DLD1 (cell line): ENCODE data around the gene RBM44.

Experiments used
- in situ Hi-C: cut with HindIII; loops from 2 replicates; pipeline ENCODE4 v1.10.0; 2017; ENCODE audit warnings: low sequenced_read_pairs

The RBM44 gene

GRCh38 chr2:237882510-237883481 lies 84.2 kb downstream of the RBM44 start:
- in situ Hi-C loops: no loop called here

- in situ Hi-C loops: no loop called here
These were observed 85.4 kb downstream of the RBM44 start for GRCh38 chr2:237883951-237884446.

DNA sequence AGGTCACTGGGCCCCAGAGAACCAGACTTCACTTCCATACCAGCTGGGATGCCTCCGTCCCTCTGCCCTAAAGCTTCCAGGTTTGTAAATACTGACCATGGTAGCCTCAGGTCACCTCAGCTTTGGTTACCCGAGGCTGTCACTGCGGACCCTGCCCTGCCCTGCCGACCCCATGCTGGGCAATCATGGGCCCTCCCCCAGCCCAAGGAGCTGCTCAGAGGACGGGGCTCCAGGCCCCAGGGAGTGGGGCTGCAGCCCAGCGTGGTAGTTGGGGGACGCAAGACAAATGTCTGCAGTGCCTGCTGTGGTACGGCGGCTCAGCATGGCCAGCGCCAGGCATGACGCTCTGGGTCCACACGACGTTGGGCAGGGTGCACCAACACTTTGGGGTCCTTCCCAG lies 86.1 kb downstream of the RBM44 start:
- in situ Hi-C loops: no loop called here

GRCh38 chr2:237885111-237885930 lies 86.7 kb downstream of the RBM44 start:
- in situ Hi-C loops: no loop called here

DNA sequence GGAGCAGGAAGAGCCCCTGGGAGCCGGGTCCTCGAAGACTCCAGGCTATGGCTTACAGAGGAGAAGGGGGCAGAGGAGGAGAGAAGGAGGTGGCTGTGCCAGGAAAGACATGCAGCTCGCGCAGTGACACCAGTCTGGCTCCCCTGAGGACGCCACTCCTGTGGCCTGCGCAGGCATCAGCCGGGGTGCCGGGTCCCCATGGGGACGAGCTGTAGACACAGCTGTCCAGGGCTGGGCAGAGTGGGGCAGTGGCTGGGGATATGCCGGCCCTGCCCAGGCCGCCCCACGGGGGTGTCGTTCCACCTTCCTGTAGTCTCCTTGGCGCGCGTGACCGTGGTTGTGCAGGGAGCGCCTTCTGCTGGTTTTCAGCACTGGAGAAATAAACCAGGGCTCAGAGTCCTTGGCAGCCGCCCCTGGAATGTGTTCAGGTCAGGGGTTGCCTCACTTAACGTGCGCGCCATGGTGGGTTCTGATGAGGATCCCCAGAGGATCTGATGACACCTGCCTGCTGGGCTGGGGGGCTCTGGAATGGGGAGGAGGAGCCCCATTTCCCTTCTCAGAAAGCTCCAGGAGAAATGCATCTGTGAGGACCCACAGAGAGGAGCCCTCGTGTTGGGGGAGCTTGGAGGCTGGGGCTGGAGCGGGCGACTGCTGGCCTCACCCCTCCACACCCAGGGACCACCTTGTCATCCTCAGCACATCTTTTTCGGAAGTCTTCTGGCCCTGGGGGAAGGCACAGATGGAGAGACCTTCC lies 87.5 kb downstream of the RBM44 start:
- in situ Hi-C loops: no loop called here

DNA sequence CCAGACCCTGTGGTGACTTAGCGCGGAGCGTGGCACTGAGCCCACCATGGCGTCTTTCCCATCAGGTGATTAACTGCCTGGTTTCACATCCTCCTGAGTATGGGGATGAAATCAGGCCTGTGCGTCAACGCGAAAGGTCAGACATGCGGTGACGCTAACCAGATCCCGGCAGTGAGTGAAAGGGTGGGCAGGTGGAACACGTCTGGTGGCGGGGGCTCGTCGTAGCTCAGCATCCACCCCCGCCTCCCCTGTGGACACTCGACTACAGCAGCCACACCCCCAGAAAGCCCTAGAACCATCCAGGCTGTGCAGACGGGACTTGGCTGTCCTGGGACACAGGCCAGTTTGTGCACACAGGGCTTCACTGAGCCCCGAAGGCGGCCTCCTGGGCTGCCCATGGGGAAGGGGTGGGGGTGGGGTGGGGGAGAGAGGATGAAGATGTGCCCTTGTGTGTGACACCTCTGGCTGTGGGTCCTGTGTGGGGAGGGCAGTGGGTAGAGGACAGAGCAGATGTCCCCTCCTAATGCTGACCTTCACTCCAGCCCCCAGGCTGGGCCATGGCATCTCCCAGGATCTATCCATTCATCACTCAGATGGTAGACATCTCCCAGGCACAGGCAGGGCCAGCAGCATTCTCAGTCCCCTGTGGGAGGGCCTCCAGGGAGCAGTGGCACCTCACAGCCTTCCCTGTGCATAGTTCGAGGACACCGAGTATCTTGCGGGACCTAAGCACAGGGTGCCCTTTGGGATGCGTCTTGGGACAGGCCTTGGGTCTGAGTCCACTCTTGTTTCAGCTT lies 88.3 kb downstream of the RBM44 start:
- in situ Hi-C loops: no loop called here

DNA sequence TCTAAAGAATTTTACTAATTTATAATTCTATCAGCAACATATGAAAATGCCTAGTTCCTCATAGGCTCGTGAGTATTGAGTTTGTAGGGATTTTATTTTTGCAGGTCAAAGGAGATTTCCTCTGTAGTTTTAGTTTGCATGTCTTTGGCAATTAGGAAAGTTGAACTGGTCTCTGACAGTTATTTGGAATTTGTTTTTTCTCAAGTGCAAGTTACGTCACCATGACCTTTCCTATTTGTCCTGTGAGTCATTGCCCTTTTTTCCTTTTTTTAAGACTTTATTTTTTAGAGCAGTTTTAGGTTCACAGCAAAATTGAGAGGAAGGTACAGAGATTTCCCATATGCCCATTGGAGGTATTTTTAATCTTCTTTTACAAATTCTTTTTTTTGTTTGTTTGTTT lies 89.8 kb downstream of the RBM44 start:
- in situ Hi-C loops: no loop called here

GRCh38 chr2:237889016-237889415 lies 90.4 kb downstream of the RBM44 start:
- in situ Hi-C loops: no loop called here

DNA sequence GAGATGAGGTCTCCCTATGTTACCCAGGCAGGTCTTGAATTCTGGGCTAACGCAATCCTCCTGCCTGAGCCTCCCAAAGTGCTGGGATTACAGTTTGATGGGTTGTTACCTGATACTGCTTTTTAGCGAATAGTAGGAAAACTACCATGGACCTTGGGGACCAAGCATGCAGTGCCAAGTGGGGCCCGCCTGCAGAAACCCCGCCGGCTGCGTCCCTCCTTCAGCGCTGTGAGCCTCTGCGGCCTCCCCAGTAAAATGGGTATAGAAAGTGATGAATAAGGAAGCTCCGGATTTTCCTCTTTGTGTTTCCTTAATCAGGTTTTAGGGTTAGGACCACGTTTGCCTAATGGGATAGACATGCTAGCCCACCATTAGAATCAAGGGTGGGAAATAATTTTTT lies 91.2 kb downstream of the RBM44 start:
- in situ Hi-C loops: no loop called here
